Tibial artery (tissue), 4 donors: ENCODE data around the gene IL15RA.

Experiments used
- DNase-seq, 2 donors: peaks; one replicate each; pipeline ENCODE4 v3.0.0-alpha.2; 2019
- H3K27ac ChIP-seq, 2 donors: fragments of 200-600 bp; sonication (generic) in 1 of 2; 1 replicate in 1 of 2; 2 replicates in 1 of 2; pipeline ENCODE4 v1.5.1; 2018 to 2019; ENCODE audit warnings: mild to moderate bottlenecking in 1 of 2
- H3K27me3 ChIP-seq, 2 donors: fragments of 200-600 bp; sonication (generic) in 1 of 2; one replicate each; pipeline versions ENCODE4 v1.5.1 to v1.6.0; 2016 to 2019
- H3K36me3 ChIP-seq, 3 donors: fragments of 200-600 bp; sonication (generic) in 2 of 3; one replicate each; pipeline ENCODE4 v1.5.1; 2016 to 2019; ENCODE audit warnings: mild to moderate bottlenecking in 2 of 3
- H3K4me1 ChIP-seq, 4 donors: fragments of 200-600 bp; sonication (generic) in 2 of 4; 1 replicate in 3 of 4; 2 replicates in 1 of 4; pipeline ENCODE4 v1.5.1; 2016 to 2019
- H3K4me3 ChIP-seq, 2 donors: fragments of 200-600 bp; sonication (generic) in 1 of 2; 1 replicate in 1 of 2; 2 replicates in 1 of 2; pipeline ENCODE4 v1.5.1; 2018 to 2019; ENCODE audit warnings: mild to moderate bottlenecking in 2 of 2
- H3K9me3 ChIP-seq, 3 donors: fragments of 200-600 bp; sonication (generic) in 1 of 3; one replicate each; pipeline ENCODE4 v1.5.1; 2016 to 2019
- intact Hi-C: fragments of 100-400 bp; cut with DNase I; formaldehyde crosslinking; loops from one replicate; pipeline ENCODE4 v1.15.0; 2023; ENCODE audit warnings: low total_unique reads
- TF ChIP-seq, protein P1 (sequence below), 2 experiments: fragments of 200-600 bp in 1 of 2; fragments of 450-650 bp in 1 of 2; IDR thresholded peaks; one replicate each; pipeline ENCODE4 v1.5.1; 2017 to 2019; ENCODE audit warnings: antibody characterized with exemption in 2 of 2, mild to moderate bottlenecking in 1 of 2, moderate library complexity in 1 of 2

Gene IL15RA

DNA sequence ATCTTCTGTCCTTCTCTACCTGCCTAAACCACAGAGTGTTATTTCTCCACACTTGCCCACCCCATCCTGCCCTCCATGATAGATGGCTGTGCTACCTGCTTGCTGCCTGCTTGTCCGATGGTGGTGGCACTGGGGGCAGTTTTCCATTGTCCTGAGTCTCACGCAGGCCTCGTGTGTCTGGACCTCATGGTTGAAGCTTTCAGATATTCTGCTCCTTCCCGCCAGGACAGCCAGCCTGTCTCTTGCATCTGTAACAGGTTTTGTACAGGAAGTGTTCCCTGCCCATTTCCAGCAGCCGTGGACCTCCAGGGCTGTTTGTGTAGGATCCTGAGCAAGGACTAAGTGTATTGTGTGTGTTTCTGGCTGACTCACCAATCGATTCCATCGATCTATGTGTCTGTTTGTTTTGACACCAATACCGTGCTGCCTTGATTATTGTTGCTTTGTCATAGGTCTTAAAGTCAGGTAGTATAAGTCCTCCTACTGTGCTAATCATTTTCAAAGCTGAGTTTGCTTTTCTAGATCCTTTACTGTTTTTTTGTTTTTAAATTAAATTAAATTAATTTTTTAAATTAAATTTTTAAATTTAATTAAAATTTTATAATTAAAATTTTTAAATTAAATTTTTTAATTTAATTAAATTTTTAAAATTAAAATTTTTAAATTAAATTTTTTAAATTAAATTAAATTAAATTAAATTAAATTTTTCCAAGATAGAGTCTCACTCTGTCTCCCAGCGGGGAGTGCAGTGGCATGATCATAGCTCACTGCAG, 8.5 kb downstream of the IL15RA start:
- no peaks in the 10 kb centered on the region for H3K27me3 ChIP-seq
- no peaks in the 10 kb centered on the region for H3K9me3 ChIP-seq
- H3K27ac ChIP-seq, result no peak overlapping the region
- no peak for DNase-seq
- H3K4me3 ChIP-seq, result no peak overlapping the region
- peaks cover 0 to 24% (median 0%) of the 10 kb centered on the region in 3 donors for H3K36me3 ChIP-seq
- intact Hi-C loops, result no loop called here
- H3K4me1 ChIP-seq, result no peaks in the 10 kb centered on the region
- TF ChIP-seq, protein P1, sequence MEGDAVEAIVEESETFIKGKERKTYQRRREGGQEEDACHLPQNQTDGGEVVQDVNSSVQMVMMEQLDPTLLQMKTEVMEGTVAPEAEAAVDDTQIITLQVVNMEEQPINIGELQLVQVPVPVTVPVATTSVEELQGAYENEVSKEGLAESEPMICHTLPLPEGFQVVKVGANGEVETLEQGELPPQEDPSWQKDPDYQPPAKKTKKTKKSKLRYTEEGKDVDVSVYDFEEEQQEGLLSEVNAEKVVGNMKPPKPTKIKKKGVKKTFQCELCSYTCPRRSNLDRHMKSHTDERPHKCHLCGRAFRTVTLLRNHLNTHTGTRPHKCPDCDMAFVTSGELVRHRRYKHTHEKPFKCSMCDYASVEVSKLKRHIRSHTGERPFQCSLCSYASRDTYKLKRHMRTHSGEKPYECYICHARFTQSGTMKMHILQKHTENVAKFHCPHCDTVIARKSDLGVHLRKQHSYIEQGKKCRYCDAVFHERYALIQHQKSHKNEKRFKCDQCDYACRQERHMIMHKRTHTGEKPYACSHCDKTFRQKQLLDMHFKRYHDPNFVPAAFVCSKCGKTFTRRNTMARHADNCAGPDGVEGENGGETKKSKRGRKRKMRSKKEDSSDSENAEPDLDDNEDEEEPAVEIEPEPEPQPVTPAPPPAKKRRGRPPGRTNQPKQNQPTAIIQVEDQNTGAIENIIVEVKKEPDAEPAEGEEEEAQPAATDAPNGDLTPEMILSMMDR (IDR thresholded peaks at IDR 0.05), result no peak

DNA sequence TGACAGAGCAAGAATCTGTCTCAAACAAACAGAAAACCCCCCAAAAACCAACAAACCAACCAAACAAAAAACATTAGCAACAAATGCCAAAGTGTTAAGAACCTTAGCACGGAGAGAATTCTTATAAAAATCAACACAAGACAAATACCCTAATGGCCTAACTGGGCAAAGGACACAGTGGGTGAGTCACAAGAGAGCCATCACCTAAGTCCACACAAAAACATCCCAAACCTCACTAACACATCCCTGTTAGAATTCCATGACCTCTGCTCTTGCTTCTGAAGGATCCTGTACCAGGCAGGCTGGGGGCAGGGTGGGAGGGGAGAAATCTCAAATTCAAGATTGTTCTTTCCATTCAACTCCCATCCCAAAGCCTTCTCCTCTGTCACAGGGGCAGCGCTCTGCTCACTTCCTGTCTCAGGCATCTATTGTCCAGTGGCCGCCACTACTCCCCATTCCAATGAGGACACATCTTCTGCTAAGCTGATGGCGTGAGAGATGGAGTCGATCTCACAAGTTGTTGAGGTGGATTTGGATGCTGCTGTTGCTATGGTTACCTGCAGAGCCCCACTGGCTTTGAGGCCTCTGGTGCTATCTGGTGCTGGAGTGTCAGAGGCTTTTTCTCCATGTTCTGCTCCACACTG, 9.2 kb downstream of the IL15RA start:
- intact Hi-C loops, result no loop called here
- Histone ChIP-seq H3K27ac (no peak overlapping the region), H3K4me1 (no peaks in the 10 kb centered on the region), H3K36me3 (peaks cover 0 to 26% (median 0%) of the 10 kb centered on the region in 3 donors), H3K9me3 (no peaks in the 10 kb centered on the region), H3K4me3 (no peak overlapping the region), H3K27me3 (no peaks in the 10 kb centered on the region)
- no peak for DNase-seq
- TF ChIP-seq, protein P1 (IDR thresholded peaks at IDR 0.05), result no peak

DNA sequence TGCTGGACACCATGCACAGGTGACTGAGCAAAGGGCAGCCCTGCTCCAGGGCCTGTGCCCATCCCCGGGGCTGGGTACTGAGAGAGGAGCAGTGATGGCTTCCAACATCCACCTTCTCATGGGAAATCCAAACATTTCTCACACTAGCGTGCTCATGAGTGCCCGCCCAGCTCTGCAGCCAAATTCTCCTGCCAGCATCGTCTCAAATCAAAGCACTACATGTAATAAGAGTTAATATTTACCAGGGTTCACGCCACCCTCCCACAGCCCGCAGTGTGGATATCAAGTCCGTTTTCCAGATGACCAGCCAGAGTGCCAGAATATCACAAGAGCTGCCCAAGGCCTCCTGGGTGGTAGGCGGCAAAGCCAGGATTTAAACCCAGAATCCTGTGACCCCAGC, 12.1 kb downstream of the IL15RA start:
- DNase-seq, result no peak
- Histone ChIP-seq H3K27ac (no peak overlapping the region), H3K4me1 (no peaks in the 10 kb centered on the region), H3K36me3 (peaks cover 1 to 39% (median 4%) of the 10 kb centered on the region in 3 donors), H3K27me3 (no peaks in the 10 kb centered on the region), H3K4me3 (no peak overlapping the region), H3K9me3 (no peaks in the 10 kb centered on the region)
- TF ChIP-seq, protein P1 (IDR thresholded peaks at IDR 0.05), result no peak
- intact Hi-C loops, result no loop called here

DNA sequence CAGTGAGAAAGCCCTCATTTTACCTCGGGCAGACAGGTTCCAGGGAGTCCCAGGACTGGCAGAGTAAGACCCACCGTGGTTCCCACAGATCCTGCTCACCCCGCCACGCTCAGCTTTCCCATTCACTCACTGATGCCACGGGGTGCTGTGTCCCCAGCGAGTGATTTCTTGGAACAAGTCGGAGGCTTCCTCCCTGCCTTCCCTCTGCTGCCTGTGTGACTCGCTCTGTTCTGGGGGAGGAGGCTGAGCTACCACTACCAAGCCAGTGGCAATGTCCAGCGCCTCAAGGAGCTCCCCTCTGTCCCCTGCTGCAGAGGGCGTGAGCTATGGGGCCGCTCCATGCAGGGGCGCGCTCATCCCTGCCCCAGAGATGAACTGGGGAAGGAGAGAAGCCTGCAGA, 12.6 kb downstream of the IL15RA start:
- Histone ChIP-seq H3K4me1 (no peaks in the 10 kb centered on the region), H3K36me3 (peaks cover 4 to 44% (median 6%) of the 10 kb centered on the region in 3 donors), H3K27ac (no peak overlapping the region), H3K4me3 (no peak overlapping the region), H3K27me3 (no peaks in the 10 kb centered on the region), H3K9me3 (no peaks in the 10 kb centered on the region)
- TF ChIP-seq, protein P1 (IDR thresholded peaks at IDR 0.05), result no peak
- intact Hi-C loops, result no loop called here
- DNase-seq, result no peak

DNA sequence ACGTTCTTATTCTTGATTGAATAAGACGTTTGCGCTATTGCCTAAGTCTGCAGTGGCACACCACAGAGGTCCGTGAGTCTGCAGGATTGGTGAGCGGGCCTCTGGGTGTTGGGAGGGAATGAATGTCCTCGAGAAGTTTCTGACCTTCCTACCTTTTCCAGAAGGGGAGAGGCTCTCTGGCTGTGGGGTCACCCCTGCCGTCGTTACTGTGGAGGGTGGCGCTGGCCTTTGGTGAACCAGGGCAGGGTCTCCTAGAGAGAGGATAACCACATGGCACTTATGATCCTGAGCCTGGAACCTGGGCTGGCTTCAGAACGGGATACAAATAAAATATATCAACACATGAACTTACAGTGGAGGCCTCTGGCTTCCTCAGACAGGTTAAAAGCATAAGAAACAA, 13.8 kb downstream of the IL15RA start:
- DNase-seq, result no peak
- H3K27me3 ChIP-seq, result no peaks in the 10 kb centered on the region
- intact Hi-C loops, result no loop called here
- TF ChIP-seq, protein P1 (IDR thresholded peaks at IDR 0.05), result no peak
- H3K36me3 ChIP-seq, result peaks cover 4 to 50% (median 6%) of the 10 kb centered on the region in 3 donors
- no peaks in the 10 kb centered on the region for H3K4me1 ChIP-seq
- no peak overlapping the region for H3K27ac ChIP-seq
- H3K4me3 ChIP-seq, result no peak overlapping the region
- no peaks in the 10 kb centered on the region for H3K9me3 ChIP-seq
